ENCODE measurements around the gene MYBPH. TPM values are rescaled to one million over a fixed set of nuclear protein-coding genes. Genes with fewer than 3 reads are reported as not detected.

Gene MYBPH
- total RNA-seq, 1 donor from 2014 or later = not detected

DNA sequence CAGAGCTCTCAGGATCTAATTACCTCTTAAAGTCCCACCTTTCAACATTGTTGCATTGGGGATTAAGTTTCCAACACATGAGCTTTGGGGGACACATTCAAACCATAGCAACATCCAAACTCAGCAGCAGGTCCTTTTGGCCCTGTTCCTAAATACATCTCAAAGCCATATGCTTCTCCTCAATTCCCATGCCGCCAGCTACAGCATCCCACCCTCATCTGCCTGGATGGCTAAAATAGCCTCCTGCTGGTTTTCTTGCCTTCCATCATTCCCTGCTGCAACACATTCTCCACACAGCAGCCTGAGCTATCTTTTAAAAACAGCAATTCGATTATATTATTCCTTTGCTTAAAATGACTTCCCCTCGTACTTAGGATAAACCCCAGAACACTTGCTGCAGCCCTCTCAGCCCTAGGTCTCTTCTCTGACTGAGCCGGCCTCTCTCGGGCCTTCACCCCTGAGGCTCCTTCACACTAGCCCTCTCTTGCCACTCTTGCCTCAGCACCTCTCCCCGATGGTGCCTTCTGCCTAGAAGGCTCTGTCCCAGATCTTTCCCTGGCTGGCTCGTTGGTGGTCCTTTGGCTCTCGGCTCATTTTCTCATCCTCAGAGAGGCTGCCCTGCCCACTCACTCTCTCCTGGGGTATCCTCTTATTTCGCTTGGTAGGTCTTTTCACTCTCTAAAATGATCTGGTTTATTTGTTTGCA is 16.5 kb downstream of the MYBPH start:
- no peak overlapping the region for H3K9ac ChIP-seq (ENCODE audit: low read length)
- H3K36me3 Mint-ChIP-seq (ENCODE audit: low read depth, unreplicated experiment) = peaks cover 18% of the 10 kb centered on the region
- TF ChIP-seq, protein P1, sequence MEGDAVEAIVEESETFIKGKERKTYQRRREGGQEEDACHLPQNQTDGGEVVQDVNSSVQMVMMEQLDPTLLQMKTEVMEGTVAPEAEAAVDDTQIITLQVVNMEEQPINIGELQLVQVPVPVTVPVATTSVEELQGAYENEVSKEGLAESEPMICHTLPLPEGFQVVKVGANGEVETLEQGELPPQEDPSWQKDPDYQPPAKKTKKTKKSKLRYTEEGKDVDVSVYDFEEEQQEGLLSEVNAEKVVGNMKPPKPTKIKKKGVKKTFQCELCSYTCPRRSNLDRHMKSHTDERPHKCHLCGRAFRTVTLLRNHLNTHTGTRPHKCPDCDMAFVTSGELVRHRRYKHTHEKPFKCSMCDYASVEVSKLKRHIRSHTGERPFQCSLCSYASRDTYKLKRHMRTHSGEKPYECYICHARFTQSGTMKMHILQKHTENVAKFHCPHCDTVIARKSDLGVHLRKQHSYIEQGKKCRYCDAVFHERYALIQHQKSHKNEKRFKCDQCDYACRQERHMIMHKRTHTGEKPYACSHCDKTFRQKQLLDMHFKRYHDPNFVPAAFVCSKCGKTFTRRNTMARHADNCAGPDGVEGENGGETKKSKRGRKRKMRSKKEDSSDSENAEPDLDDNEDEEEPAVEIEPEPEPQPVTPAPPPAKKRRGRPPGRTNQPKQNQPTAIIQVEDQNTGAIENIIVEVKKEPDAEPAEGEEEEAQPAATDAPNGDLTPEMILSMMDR (IDR thresholded peaks at IDR 0.05; ENCODE audit: insufficient read depth, low read depth, low read length) = no peak
- TF ChIP-seq EZH2 (IDR thresholded peaks at IDR 0.05; ENCODE audit: insufficient read depth, low read length) = no peak

DNA sequence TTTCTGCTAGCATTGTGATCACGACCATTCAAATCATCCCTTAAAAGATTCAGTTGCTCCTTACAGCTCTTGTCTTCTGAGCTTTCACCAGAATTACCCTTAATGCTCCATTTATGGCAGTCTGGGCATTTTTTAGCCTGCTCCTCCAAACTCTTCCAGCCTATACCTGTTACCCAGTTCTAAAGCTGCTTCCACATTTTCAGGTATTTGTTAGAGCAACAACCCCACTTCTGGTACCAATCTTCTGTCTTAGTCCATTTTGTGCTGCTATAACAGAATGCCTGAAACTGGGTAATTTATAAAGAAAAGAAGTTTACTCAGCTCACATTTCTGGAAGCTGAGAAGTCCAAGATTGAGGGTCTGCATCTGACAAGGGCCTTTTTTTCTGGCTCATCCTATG is 17.2 kb downstream of the MYBPH start:
- H3K4me3 Mint-ChIP-seq (ENCODE audit: unreplicated experiment) = no peak overlapping the region
- no peak overlapping the region for H3K9ac ChIP-seq (ENCODE audit: low read length)
- no peak overlapping the region for H3K27ac Mint-ChIP-seq (ENCODE audit: unreplicated experiment)
- no peaks in the 10 kb centered on the region for H3K36me3 ChIP-seq (ENCODE audit: insufficient read depth, low read length)
- H3K27me3 Mint-ChIP-seq (ENCODE audit: low read depth, unreplicated experiment) = peaks cover 25% of the 10 kb centered on the region
- no peaks in the 10 kb centered on the region for H3K79me2 ChIP-seq (ENCODE audit: insufficient read depth, low read length)
- no peak overlapping the region for H3K27ac ChIP-seq (ENCODE audit: low read depth, low read length)
- H3K4me1 ChIP-seq (ENCODE audit: insufficient read depth, low read length) = peaks cover 13% of the 10 kb centered on the region
- H3K4me1 Mint-ChIP-seq (ENCODE audit: low read depth, unreplicated experiment) = peaks cover 12% of the 10 kb centered on the region
- H2AFZ ChIP-seq (ENCODE audit: low read depth, low read length) = no peak overlapping the region
- no peaks in the 10 kb centered on the region for H4K20me1 ChIP-seq (ENCODE audit: insufficient read depth, low read length)
- peaks cover 17% of the 10 kb centered on the region for H3K36me3 Mint-ChIP-seq (ENCODE audit: low read depth, unreplicated experiment)
- no peak overlapping the region for H3K4me2 ChIP-seq (ENCODE audit: low read length)
- H3K9me3 ChIP-seq (ENCODE audit: insufficient read depth, low read depth, low read length) = peaks cover 4% of the 10 kb centered on the region
- no peak overlapping the region for H3K4me3 ChIP-seq (ENCODE audit: insufficient read depth, low read depth, low read length)
- TF ChIP-seq, protein P1 (IDR thresholded peaks at IDR 0.05; ENCODE audit: insufficient read depth, low read depth, low read length) = no peak
- TF ChIP-seq EZH2 (IDR thresholded peaks at IDR 0.05; ENCODE audit: insufficient read depth, low read length) = no peak
- DNase-seq (ENCODE audit: low read depth) (no peak), FAIRE-seq (no peak)
- peaks cover 21% of the 10 kb centered on the region for H3K9me3 Mint-ChIP-seq (ENCODE audit: unreplicated experiment)
- H3K27me3 ChIP-seq (ENCODE audit: insufficient read depth, low read length) = peaks cover 2% of the 10 kb centered on the region

More for the DNA sequence above, 16.5 kb downstream of the MYBPH start:
- Histone ChIP-seq H3K9me3 (ENCODE audit: insufficient read depth, low read depth, low read length) (peaks cover 4% of the 10 kb centered on the region), H3K79me2 (ENCODE audit: insufficient read depth, low read length) (no peaks in the 10 kb centered on the region), H3K27me3 (ENCODE audit: insufficient read depth, low read length) (peaks cover 2% of the 10 kb centered on the region), H3K27ac (ENCODE audit: low read depth, low read length) (no peak overlapping the region), H4K20me1 (ENCODE audit: insufficient read depth, low read length) (peaks cover under 1% of the 10 kb centered on the region), H3K36me3 (ENCODE audit: insufficient read depth, low read length) (no peaks in the 10 kb centered on the region), H3K4me2 (ENCODE audit: low read length) (no peak overlapping the region), H3K4me1 (ENCODE audit: insufficient read depth, low read length) (peaks cover 6% of the 10 kb centered on the region), H3K4me3 (ENCODE audit: insufficient read depth, low read depth, low read length) (no peak overlapping the region), H2AFZ (ENCODE audit: low read depth, low read length) (no peak overlapping the region)
- H3K27me3 Mint-ChIP-seq (ENCODE audit: low read depth, unreplicated experiment) = peaks cover 30% of the 10 kb centered on the region
- H3K4me3 Mint-ChIP-seq (ENCODE audit: unreplicated experiment) = no peak overlapping the region
- peaks cover 6% of the 10 kb centered on the region for H3K4me1 Mint-ChIP-seq (ENCODE audit: low read depth, unreplicated experiment)
- H3K27ac Mint-ChIP-seq (ENCODE audit: unreplicated experiment) = no peak overlapping the region
- DNase-seq (ENCODE audit: low read depth) (no peak), FAIRE-seq (no peak)
- H3K9me3 Mint-ChIP-seq (ENCODE audit: unreplicated experiment) = peaks cover 22% of the 10 kb centered on the region

DNA sequence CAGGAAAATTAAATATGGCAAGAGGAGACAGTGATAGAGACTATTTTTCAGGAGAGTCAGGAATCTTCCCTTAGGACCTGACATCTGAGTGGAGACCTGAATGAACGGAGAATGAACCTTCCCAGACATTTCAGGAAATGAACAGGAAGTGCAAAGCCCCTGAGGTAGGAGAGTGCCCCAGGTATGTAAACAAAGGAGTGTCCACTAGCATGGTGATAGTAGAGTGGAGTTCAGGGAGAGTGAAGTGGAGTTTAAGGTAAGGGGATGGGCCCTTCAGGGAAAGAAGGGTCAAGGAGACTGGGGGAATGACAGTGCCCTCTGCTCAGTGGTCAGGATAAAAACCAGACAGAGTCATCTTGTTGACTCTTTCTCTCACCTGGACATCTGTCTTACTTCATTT is 19.3 kb downstream of the MYBPH start:
- peaks cover 13% of the 10 kb centered on the region for H3K27me3 Mint-ChIP-seq (ENCODE audit: low read depth, unreplicated experiment)
- Histone ChIP-seq H3K4me1 (ENCODE audit: insufficient read depth, low read length) (peaks cover 30% of the 10 kb centered on the region), H3K79me2 (ENCODE audit: insufficient read depth, low read length) (no peaks in the 10 kb centered on the region), H3K9me3 (ENCODE audit: insufficient read depth, low read depth, low read length) (peaks cover 4% of the 10 kb centered on the region), H3K4me2 (ENCODE audit: low read length) (no peak overlapping the region), H4K20me1 (ENCODE audit: insufficient read depth, low read length) (no peaks in the 10 kb centered on the region), H3K27me3 (ENCODE audit: insufficient read depth, low read length) (no peaks in the 10 kb centered on the region), H3K27ac (ENCODE audit: low read depth, low read length) (no peak overlapping the region), H3K4me3 (ENCODE audit: insufficient read depth, low read depth, low read length) (no peak overlapping the region), H3K36me3 (ENCODE audit: insufficient read depth, low read length) (no peaks in the 10 kb centered on the region), H2AFZ (ENCODE audit: low read depth, low read length) (no peak overlapping the region), H3K9ac (ENCODE audit: low read length) (no peak overlapping the region)
- FAIRE-seq = no peak
- H3K4me1 Mint-ChIP-seq (ENCODE audit: low read depth, unreplicated experiment) = peaks cover 27% of the 10 kb centered on the region
- no peak overlapping the region for H3K4me3 Mint-ChIP-seq (ENCODE audit: unreplicated experiment)
- no peak for DNase-seq (ENCODE audit: low read depth)
- H3K36me3 Mint-ChIP-seq (ENCODE audit: low read depth, unreplicated experiment) = peaks cover 12% of the 10 kb centered on the region
- H3K27ac Mint-ChIP-seq (ENCODE audit: unreplicated experiment) = no peak overlapping the region
- TF ChIP-seq, protein P1 (IDR thresholded peaks at IDR 0.05; ENCODE audit: insufficient read depth, low read depth, low read length) = no peak
- TF ChIP-seq EZH2 (IDR thresholded peaks at IDR 0.05; ENCODE audit: insufficient read depth, low read length) = no peak
- H3K9me3 Mint-ChIP-seq (ENCODE audit: unreplicated experiment) = peaks cover 15% of the 10 kb centered on the region

All from astrocyte (in vitro differentiated cells and primary cell).